ENCODE measurements around the gene TMED4. TPM values are rescaled to one million over a fixed set of nuclear protein-coding genes. Genes with fewer than 3 reads are reported as not detected.
A peak's percentile ranks its signal among the peaks of the same experiment; 100 is the strongest.

TMED4 gene
- total and polyA plus RNA-seq, 2 experiments from 2014 or later, result 124 to 319 TPM

DNA sequence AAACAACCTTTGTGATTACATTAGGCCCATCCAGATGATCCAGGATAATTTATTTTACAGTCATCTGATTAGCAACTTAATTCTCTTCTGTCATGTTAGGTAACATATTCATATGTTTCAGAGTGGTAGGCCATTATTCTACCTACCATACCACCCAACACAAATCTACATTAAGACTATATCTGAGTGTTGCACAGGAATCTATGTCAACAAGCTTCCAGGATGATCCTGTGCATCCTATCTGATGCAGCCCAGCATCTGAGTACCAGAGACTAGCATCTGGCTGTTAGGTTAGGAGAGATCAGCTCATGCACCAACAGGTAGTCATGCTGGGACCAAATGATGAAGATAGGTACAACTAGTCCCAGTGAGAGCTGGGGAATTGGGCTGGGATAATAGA is 7.0 kb downstream of the TMED4 start:
- Histone ChIP-seq H3K4me3 (no peak overlapping the region), H3K27me3 (no peaks in the 10 kb centered on the region), H3K4me1 (ENCODE audit: low read depth) (peaks cover 12% of the 10 kb centered on the region), H3K27ac (peak overlapping the region; percentile 90), H3K36me3 (peaks cover 51% of the 10 kb centered on the region), H3K9me3 (ENCODE audit: low read depth) (no peaks in the 10 kb centered on the region)
- no peak for DNase-seq (ENCODE audit: low read depth in 1 of 2, low spot score in 1 of 2)
- TF ChIP-seq CTCF (IDR thresholded peaks at IDR 0.05; ENCODE audit: low read depth, low read length), result no peak

DNA sequence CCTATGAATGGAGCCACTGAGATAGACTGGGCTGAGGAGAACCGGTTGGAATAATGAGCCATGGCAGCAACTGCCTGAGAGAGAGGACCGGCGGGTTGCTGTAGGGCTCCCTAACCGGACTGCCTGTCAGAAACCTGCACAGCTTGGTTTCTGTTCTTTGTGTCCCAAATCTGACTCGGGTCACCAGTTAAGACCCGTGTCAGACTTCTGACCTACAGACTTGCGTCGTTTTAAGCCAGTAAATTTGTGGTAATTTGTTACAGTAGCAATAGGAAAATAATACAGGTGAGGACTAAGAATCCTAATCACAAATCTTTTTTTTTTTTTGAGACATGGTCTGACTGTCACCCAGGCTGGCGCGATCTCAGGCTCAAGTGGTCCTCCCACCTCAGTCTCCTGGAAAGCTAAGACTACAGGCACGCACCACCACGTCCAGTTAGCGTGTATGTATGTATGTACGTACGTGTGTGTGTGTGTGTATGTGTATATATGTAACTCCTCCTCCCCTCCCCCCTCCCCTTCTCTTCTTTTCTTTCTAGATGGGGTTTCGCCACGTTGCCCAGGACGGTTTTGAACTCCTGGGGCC is 7.7 kb downstream of the TMED4 start:
- no peak for DNase-seq (ENCODE audit: low read depth in 1 of 2, low spot score in 1 of 2)
- Histone ChIP-seq H3K27ac (peak overlapping the region; percentile 90), H3K4me1 (ENCODE audit: low read depth) (peaks cover 12% of the 10 kb centered on the region), H3K36me3 (peaks cover 52% of the 10 kb centered on the region), H3K4me3 (peak overlapping the region; percentile 76), H3K9me3 (ENCODE audit: low read depth) (no peaks in the 10 kb centered on the region), H3K27me3 (no peaks in the 10 kb centered on the region)
- TF ChIP-seq CTCF (IDR thresholded peaks at IDR 0.05; ENCODE audit: low read depth, low read length), result no peak

DNA sequence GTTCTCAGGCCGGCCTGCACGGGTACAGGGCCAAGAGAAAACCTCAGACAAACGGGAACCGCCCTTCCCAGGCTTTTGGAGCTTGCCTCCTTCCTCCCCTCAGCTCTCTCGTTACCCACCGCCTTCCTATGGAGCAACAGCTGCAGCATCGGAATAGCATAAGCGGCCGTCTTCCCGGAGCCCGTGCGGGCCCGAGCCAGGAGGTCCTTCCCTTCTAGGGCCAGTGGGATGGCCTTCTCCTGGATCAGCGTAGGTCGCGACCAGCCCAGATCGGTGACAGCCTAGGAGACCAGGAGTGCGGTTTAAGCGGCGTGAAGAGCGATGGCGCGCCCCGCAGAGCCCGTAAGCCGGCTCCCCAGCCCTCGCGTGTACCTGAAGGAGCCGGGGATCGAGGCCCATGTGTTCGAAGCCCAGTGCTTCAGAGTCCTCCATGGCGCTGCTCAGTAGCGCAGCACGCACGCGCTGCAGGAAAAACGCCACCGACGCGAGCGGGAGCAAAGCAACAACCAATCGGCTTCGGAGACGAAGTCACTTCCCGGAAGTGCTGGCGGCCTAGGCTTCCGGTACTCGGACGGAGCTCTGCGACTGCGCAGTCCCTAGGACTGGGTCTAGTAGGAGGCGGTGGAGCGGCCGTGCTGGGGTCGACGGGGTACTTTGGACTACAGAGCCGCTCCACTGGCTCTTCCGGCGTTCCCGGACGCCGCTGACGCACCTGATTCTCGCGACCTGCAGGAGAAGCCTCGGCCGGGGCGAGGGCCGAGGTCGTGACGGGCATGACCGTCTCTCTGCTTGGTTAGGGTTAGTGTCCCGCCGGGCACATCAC is 8.4 kb downstream of the TMED4 start, which contains the start of gene DDX56:
Gene DDX56 (minus strand): TSS at position 445 of the 823 bp plus-strand sequence. CDS start 13 bp downstream, at position 432.
- Histone ChIP-seq H3K4me3 (peak within 1 kb of the TSS; percentile 76), H3K4me1 (ENCODE audit: low read depth) (peaks cover 12% of the 10 kb centered on the region), H3K27ac (peak within 1 kb of the TSS; percentile 90), H3K27me3 (no peaks in the 10 kb centered on the region), H3K9me3 (ENCODE audit: low read depth) (no peaks in the 10 kb centered on the region), H3K36me3 (peaks cover 53% of the 10 kb centered on the region)
- peak; percentile 95 to 98 for DNase-seq (ENCODE audit: low read depth in 1 of 2, low spot score in 1 of 2)
- no peak for TF ChIP-seq CTCF (IDR thresholded peaks at IDR 0.05; ENCODE audit: low read depth, low read length)

DNA sequence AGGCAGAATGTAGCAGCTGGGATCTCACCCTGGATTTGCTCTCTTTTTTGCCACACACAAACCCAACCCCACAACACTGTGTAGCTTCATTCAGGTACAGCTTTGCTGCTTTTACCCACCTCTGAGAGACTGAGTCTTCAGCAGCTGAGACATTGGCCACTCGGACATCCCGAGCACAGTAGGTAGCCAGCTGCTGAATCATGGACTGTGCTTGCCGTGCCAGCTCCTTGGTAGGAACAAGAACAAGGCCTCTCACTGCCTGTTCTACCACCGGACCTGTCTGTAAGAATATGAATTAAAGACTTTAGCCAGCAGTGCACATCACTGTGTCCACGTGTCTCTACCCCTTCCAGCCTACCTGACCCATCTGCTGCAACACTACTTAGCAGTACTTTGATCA is 9.3 kb downstream of the TMED4 start:
- H3K27me3 ChIP-seq, result no peaks in the 10 kb centered on the region
- H3K36me3 ChIP-seq, result peaks cover 53% of the 10 kb centered on the region
- H3K27ac ChIP-seq, result no peak overlapping the region
- no peak for DNase-seq (ENCODE audit: low read depth in 1 of 2, low spot score in 1 of 2)
- peaks cover 12% of the 10 kb centered on the region for H3K4me1 ChIP-seq (ENCODE audit: low read depth)
- no peak for TF ChIP-seq CTCF (IDR thresholded peaks at IDR 0.05; ENCODE audit: low read depth, low read length)
- H3K4me3 ChIP-seq, result peak overlapping the region; percentile 76
- no peaks in the 10 kb centered on the region for H3K9me3 ChIP-seq (ENCODE audit: low read depth)

GRCh38 chr7:44569959-44570358 is 12.1 kb downstream of the TMED4 start:
- H3K36me3 ChIP-seq, result peaks cover 66% of the 10 kb centered on the region
- H3K4me3 ChIP-seq, result no peak overlapping the region
- peaks cover 12% of the 10 kb centered on the region for H3K4me1 ChIP-seq (ENCODE audit: low read depth)
- TF ChIP-seq CTCF (IDR thresholded peaks at IDR 0.05; ENCODE audit: low read depth, low read length), result no peak
- H3K9me3 ChIP-seq (ENCODE audit: low read depth), result no peaks in the 10 kb centered on the region
- no peak for DNase-seq (ENCODE audit: low read depth in 1 of 2, low spot score in 1 of 2)
- no peaks in the 10 kb centered on the region for H3K27me3 ChIP-seq
- no peak overlapping the region for H3K27ac ChIP-seq
